ENCODE results near the gene VARS2. TPM values are rescaled to one million over a fixed set of nuclear protein-coding genes. Genes with fewer than 3 reads are reported as not detected.

Gene VARS2
- total RNA-seq, 1 donor from 2014 or later, result 21.0 TPM

GRCh38 chr6:30914854-30915590 lies 984 bp downstream of the VARS2 start:
- Histone ChIP-seq H3K36me3 (peaks cover 50% of the 10 kb centered on the region), H3K4me1 (peaks cover 27% of the 10 kb centered on the region), H3K4me3 (peak overlapping the region; percentile 74), H3K9me3 (replicated peaks) (no peaks in the 10 kb centered on the region), H3K27ac (replicated peaks) (peak overlapping the region; percentile 95), H3K27me3 (ENCODE audit: low read depth) (no peaks in the 10 kb centered on the region)
- intact Hi-C loops (cut with micrococcal nuclease), result loop anchor here (5.0 kb wide), 1 partner anchor 157 kb away; no protein-coding TSS in a partner anchor
- TF ChIP-seq CTCF (IDR thresholded peaks at IDR 0.05; ENCODE audit: borderline replicate concordance), result no peak
- no peak for DNase-seq

GRCh38 chr6:30915591-30915946 lies 1.5 kb downstream of the VARS2 start:
- Histone ChIP-seq H3K9me3 (replicated peaks) (no peaks in the 10 kb centered on the region), H3K27ac (replicated peaks) (peak overlapping the region; percentile 95), H3K4me1 (peaks cover 27% of the 10 kb centered on the region), H3K36me3 (peaks cover 50% of the 10 kb centered on the region), H3K4me3 (peak overlapping the region; percentile 74), H3K27me3 (ENCODE audit: low read depth) (no peaks in the 10 kb centered on the region)
- peak; percentile 72 for TF ChIP-seq CTCF (IDR thresholded peaks at IDR 0.05; ENCODE audit: borderline replicate concordance)
- no peak for DNase-seq
- intact Hi-C loops (cut with micrococcal nuclease), result loop anchor here (5.0 kb wide), 1 partner anchor 157 kb away; no protein-coding TSS in a partner anchor

- TF ChIP-seq CTCF (IDR thresholded peaks at IDR 0.05; ENCODE audit: borderline replicate concordance), result no peak
- Histone ChIP-seq H3K4me3 (no peak overlapping the region), H3K36me3 (peaks cover 50% of the 10 kb centered on the region), H3K4me1 (peaks cover 27% of the 10 kb centered on the region), H3K27ac (replicated peaks) (no peak overlapping the region), H3K9me3 (replicated peaks) (no peaks in the 10 kb centered on the region), H3K27me3 (ENCODE audit: low read depth) (no peaks in the 10 kb centered on the region)
- no peak for DNase-seq
- intact Hi-C loops (cut with micrococcal nuclease), result loop anchor here (5.0 kb wide), 1 partner anchor 155 kb away; no protein-coding TSS in a partner anchor
These were observed 3.0 kb downstream of the VARS2 start for GRCh38 chr6:30917041-30917440.

- Histone ChIP-seq H3K4me3 (no peak overlapping the region), H3K4me1 (peaks cover 27% of the 10 kb centered on the region), H3K27ac (replicated peaks) (no peak overlapping the region), H3K36me3 (peaks cover 55% of the 10 kb centered on the region), H3K9me3 (replicated peaks) (no peaks in the 10 kb centered on the region), H3K27me3 (ENCODE audit: low read depth) (no peaks in the 10 kb centered on the region)
- intact Hi-C loops (cut with micrococcal nuclease), result loop anchor here (5.0 kb wide), 1 partner anchor 155 kb away; no protein-coding TSS in a partner anchor
- DNase-seq, result no peak
- TF ChIP-seq CTCF (IDR thresholded peaks at IDR 0.05; ENCODE audit: borderline replicate concordance), result no peak
These were observed 3.4 kb downstream of the VARS2 start for GRCh38 chr6:30917487-30917886.

GRCh38 chr6:30918670-30919069 lies 4.6 kb downstream of the VARS2 start:
- no peak overlapping the region for H3K27ac ChIP-seq (replicated peaks)
- no peaks in the 10 kb centered on the region for H3K27me3 ChIP-seq (ENCODE audit: low read depth)
- no peaks in the 10 kb centered on the region for H3K9me3 ChIP-seq (replicated peaks)
- H3K36me3 ChIP-seq, result peaks cover 67% of the 10 kb centered on the region
- no peak for DNase-seq
- intact Hi-C loops (cut with micrococcal nuclease), result loop anchor here (5.0 kb wide), 1 partner anchor 154 kb away; no protein-coding TSS in a partner anchor
- no peak overlapping the region for H3K4me3 ChIP-seq
- TF ChIP-seq CTCF (IDR thresholded peaks at IDR 0.05; ENCODE audit: borderline replicate concordance), result no peak
- H3K4me1 ChIP-seq, result peaks cover 29% of the 10 kb centered on the region
